K562 (cell line): ENCODE data around the gene MXI1.

Experiments
- CHD4 ChIP-seq: fragments of 200-600 bp; sonication (generic); IDR thresholded peaks from 3 replicates; pipeline ENCODE4 v1.6.1; 2012; ENCODE audit warnings: low read depth, mild to moderate bottlenecking, mixed read lengths, low read length, inconsistent platforms; ENCODE audit not compliant: insufficient read depth, insufficient replicate concordance, poor library complexity, severe bottlenecking
- CTCF ChIP-seq, 3 experiments: IDR thresholded peaks in 2 of 3; conservative IDR thresholded peaks in 1 of 3; 2 replicates each; pipeline ENCODE4 v1.5.1; 2011 to 2012; ENCODE audit warnings: low read length in 3 of 3, mild to moderate bottlenecking in 3 of 3, control low read depth in 2 of 3, improper control_type of control experiment in 1 of 3, inconsistent platforms in 1 of 3, low read depth in 1 of 3, mixed read lengths in 1 of 3, moderate library complexity in 1 of 3; ENCODE audit not compliant: insufficient read depth in 2 of 3
- GATAD2B ChIP-seq: fragments of 450-650 bp; IDR thresholded peaks from 2 replicates; pipeline ENCODE4 v1.6.1; 2017; ENCODE audit warnings: mild to moderate bottlenecking, borderline replicate concordance
- KDM1A ChIP-seq, 2 experiments: fragments of 450-650 bp; IDR thresholded peaks; 2 replicates each; pipeline ENCODE4 v1.6.1; 2016; ENCODE audit warnings: mild to moderate bottlenecking in 2 of 2
- KLF1 ChIP-seq: fragments of 450-650 bp; IDR thresholded peaks from 2 replicates; pipeline ENCODE4 v1.6.1; 2016; ENCODE audit warnings: missing genetic modification characterization, missing compliant biosample characterization
- POU5F1 ChIP-seq: fragments of 150-350 bp; IDR thresholded peaks from 2 replicates; pipeline ENCODE4 v1.6.1; 2014; ENCODE audit warnings: borderline replicate concordance, low read length, low read depth, mild to moderate bottlenecking; ENCODE audit not compliant: partially characterized antibody
- SMARCB1 ChIP-seq: IDR thresholded peaks from 2 replicates; pipeline ENCODE4 v1.6.1; 2011; ENCODE audit warnings: improper control_type of control experiment, low read depth; ENCODE audit not compliant: insufficient read length
- SREBF1 ChIP-seq: fragments of 150-350 bp; IDR thresholded peaks from 2 replicates; pipeline ENCODE4 v1.6.1; 2014; ENCODE audit warnings: antibody characterized with exemption, low read depth, low read length, borderline replicate concordance
- TEAD4 ChIP-seq, 2 experiments: sonication (generic) in 1 of 2; formaldehyde crosslinking in 1 of 2; IDR thresholded peaks; 2 replicates each; pipeline versions ENCODE4 v1.6.1 to v1.8.0; 2012 to 2022; ENCODE audit warnings: borderline replicate concordance in 1 of 2, inconsistent platforms in 1 of 2, low read length in 1 of 2, mild to moderate bottlenecking in 1 of 2, missing genetic modification reagents in 1 of 2
- ZBTB7A ChIP-seq: IDR thresholded peaks from 2 replicates; pipeline ENCODE4 v1.6.1; 2011; ENCODE audit warnings: low read depth, mild to moderate bottlenecking, low read length, moderate library complexity, borderline replicate concordance; ENCODE audit not compliant: control insufficient read depth
- ZNF24 ChIP-seq: fragments of 450-650 bp; IDR thresholded peaks from 2 replicates; pipeline ENCODE4 v1.6.1; 2016
- ZNF589 ChIP-seq: fragments of 200-800 bp; sonication (Bioruptor generic); IDR thresholded peaks from 2 replicates; pipeline ENCODE4 v1.6.1; 2016; ENCODE audit warnings: low read depth, missing genetic modification characterization, missing compliant biosample characterization
- TF ChIP-seq, protein P1 (sequence below): fragments of 250-450 bp; sonication (Bioruptor Pico); IDR thresholded peaks from 2 replicates; pipeline ENCODE4 v1.4.0; 2020; ENCODE audit warnings: mild to moderate bottlenecking, moderate library complexity

GRCh38 chr10:110323503-110323902 is 116.1 kb downstream of the MXI1 start:
- TF ChIP-seq CTCF (IDR thresholded peaks at IDR 0.05 in 2 of 3, conservative IDR thresholded peaks at IDR 0.05 in 1 of 3; ENCODE audit: insufficient read depth in 2 of 3, low read depth in 1 of 3, low read length in 3 of 3) = no peak
- TF ChIP-seq SREBF1 = no peak
- no peak for TF ChIP-seq CHD4
- no peak for TF ChIP-seq ZNF589 (CRISPR knock-in tag)
- no peak for TF ChIP-seq SMARCB1
- TF ChIP-seq ZBTB7A = no peak
- TF ChIP-seq ZNF24 = no peak
- no peak for TF ChIP-seq GATAD2B
- TF ChIP-seq TEAD4 (IDR thresholded peaks at IDR 0.05; ENCODE audit: low read length) = no peak
- TF ChIP-seq TEAD4 (CRISPR knock-in tag; IDR thresholded peaks at IDR 0.05; ENCODE audit: borderline replicate concordance) = no peak
- no peak for TF ChIP-seq KDM1A (IDR thresholded peaks at IDR 0.05)
- no peak for TF ChIP-seq POU5F1
- TF ChIP-seq KLF1 (tag) = no peak
- TF ChIP-seq, protein P1, sequence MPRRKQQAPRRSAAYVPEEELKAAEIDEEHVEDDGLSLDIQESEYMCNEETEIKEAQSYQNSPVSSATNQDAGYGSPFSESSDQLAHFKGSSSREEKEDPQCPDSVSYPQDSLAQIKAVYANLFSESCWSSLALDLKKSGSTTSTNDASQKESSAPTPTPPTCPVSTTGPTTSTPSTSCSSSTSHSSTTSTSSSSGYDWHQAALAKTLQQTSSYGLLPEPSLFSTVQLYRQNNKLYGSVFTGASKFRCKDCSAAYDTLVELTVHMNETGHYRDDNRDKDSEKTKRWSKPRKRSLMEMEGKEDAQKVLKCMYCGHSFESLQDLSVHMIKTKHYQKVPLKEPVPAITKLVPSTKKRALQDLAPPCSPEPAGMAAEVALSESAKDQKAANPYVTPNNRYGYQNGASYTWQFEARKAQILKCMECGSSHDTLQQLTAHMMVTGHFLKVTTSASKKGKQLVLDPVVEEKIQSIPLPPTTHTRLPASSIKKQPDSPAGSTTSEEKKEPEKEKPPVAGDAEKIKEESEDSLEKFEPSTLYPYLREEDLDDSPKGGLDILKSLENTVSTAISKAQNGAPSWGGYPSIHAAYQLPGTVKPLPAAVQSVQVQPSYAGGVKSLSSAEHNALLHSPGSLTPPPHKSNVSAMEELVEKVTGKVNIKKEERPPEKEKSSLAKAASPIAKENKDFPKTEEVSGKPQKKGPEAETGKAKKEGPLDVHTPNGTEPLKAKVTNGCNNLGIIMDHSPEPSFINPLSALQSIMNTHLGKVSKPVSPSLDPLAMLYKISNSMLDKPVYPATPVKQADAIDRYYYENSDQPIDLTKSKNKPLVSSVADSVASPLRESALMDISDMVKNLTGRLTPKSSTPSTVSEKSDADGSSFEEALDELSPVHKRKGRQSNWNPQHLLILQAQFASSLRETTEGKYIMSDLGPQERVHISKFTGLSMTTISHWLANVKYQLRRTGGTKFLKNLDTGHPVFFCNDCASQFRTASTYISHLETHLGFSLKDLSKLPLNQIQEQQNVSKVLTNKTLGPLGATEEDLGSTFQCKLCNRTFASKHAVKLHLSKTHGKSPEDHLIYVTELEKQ = no peak
